GM19438 (cell line): ENCODE measurements around the gene CEP112.
"Not testable (repeated sequence)": the region's sequence is repeated elsewhere in the genome, so short reads cannot be mapped to it uniquely, and the experiment has no call there.

Source experiments
- ATAC-seq: cut with Tn5 transposase; IDR thresholded peaks from one replicate; pipeline ENCODE4 v1.9.1; 2021; ENCODE audit warnings: low read depth; ENCODE audit not compliant: unreplicated experiment

The CEP112 gene

DNA sequence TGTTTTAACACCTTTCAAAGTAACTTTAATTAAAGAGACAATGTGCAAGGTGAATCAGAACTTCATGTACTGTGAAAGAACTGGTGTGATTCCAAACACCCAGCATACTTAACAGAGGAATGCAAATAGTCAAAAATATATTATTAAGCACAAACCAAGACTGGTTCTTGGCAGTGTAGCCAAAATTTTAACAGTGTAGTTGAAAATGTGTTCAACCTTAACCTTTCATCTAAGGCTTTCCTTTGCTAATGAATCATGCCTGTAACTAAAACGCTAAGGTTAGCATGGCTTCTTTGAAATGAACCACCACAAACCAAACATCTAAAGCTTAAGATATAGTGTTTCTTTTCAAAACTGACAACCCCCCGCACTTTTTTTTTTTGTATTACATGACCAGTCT is 484.2 kb downstream of the CEP112 start:
- ATAC-seq = no peak

DNA sequence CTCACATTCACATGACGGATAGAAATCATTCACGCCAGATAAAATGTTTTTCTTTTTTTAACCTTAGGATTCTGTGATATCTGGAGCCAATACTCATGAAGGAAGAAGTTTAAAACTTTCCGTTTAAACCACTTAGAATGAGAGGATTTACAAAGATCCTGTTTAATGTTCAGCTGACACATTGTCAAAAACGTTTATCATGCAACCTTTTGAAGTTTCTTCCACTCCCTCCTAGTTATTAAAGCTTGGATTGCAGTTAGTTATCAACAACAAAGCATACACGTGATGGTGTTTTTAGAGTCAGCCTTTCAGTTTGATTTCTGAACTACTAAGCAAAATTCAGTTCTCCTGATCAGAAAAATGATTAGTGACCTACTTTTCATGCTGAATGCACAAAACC is 487.2 kb downstream of the CEP112 start:
- ATAC-seq = no peak

DNA sequence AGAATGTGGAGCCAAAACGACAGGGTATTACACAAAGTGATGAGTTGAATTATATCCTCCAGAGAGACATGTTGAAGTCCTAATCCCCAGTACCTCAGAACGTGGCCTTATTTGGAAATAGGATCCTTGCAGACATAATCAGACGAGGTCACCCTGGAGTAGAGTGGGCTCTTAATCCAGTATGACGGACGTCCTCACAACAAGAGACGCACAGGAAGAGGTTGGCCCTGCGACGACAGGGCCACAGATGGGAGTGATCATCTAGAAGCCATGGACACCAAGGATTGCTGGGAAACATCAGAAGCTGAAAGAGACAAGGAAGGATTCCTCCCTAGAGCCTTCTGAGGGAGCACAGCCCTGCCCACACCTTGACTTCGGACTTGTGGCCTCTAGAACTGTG is 488.0 kb downstream of the CEP112 start:
- no peak for ATAC-seq

DNA sequence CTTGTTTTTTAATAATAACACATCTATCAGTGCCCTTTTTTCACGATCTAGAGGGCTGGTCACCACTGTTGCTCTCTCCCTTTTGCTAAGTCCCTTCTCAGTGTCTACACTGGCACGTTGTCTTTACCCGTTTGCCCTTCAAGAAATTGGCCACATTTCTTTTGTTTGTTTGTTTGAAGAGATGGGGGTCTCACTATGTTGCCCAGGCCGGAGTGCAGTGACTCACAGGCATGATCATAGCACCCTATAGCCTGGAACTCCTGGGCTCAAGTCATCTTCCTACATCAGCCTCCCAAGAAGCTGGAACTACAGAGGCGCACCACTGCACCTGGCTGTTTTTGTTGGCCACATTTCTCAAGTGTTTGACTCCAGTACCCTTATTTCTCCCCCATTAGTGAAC is 492.5 kb downstream of the CEP112 start:
- ATAC-seq = no peak

DNA sequence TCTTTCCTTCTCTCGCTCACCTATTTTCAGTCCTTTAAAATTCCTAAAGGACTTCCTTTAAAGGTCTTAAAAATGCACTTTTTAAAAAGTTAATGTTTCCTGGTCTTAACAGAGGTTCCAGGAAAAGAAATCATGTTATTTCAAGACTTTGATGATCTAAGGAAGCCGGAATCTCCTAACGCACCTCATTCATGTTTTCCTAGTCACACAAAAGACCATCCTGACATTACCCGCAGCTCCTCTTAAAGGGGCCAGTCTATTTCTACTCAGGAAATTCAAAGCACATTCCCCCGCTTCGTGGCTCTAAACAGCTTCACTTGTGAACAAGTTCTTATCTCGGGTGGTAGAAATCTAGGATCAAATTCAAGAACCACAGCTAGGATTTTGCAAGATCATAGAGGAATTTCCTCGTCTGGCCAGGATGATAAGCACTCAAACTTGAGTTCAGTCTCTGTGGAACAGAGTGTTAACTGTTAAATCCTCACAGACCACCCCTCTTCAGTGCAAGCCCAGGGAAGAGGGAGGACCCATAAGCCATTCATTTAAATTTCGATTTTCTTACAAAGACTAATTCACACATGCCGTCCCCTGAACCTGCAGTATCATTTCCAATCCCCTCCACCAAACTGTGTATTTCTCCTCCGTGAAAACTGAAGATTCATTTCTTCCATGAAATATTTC is 493.4 kb downstream of the CEP112 start:
- ATAC-seq = no peak

DNA sequence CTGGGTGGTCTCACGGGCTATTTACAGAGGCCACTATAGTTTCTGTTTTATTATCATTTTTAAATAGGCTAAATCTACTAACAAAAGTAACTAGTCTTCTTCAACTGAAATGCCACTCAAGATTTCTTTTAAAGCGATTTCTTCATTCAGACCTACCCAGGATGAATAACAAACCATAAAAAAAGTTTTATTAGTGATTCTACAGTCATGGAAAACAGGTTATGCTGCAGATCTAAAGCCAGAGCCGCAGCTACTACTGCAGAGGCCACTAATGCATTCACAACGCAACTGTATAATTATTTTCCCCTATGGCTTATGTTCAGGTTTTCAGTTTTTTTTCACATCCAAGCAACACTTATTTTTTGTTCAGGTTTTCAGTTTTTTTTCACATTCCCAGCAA is 494.3 kb downstream of the CEP112 start:
- ATAC-seq = no peak

DNA sequence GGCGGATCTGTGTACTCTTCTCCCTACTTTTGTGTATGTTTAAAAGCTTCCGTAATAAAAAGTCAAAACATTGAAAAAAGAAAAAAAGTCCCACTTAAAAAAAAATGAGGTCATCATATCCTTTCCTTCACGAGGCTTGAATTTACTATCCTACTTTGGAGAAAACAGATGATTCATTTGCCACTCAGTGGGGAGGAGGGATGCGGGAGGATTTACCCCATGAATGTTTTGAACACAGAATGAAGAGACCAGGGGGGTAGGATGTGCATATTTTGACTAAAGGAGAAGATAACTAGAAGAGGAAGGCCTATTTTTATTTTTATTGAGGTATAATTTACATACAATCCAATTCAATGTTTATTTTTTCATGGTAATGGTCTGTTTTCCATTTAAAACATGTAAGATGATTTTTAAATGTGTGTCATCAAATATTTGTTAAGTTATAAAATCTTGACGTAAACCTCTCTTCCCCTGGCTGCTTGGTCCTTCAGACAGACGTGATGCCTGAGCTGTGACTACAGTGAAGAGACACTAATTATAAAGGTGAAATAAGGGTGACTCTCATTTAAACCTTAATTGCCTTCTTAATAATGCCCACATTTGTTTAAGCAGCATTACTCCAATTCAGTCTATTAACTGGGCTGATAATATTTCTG is 495.1 kb downstream of the CEP112 start:
- no peak for ATAC-seq

DNA sequence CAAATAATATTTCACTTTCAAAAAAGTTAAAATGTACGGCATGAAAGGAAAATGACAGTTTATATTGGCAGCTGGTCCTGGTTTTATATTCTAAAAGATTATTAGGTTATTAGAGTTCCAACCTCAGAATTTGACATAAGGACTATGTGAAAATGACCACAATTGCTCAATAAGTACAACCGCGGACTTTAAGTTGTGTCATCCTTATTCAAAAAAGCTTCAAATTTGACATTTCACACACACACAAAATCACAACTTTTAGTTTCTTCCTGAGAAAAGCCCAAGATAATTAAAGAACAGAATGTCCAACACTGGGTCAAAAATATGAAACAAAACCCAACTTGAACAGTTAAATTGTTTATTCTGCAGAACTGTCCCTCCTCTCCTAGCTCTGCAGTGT is 497.3 kb downstream of the CEP112 start:
- no peak for ATAC-seq

DNA sequence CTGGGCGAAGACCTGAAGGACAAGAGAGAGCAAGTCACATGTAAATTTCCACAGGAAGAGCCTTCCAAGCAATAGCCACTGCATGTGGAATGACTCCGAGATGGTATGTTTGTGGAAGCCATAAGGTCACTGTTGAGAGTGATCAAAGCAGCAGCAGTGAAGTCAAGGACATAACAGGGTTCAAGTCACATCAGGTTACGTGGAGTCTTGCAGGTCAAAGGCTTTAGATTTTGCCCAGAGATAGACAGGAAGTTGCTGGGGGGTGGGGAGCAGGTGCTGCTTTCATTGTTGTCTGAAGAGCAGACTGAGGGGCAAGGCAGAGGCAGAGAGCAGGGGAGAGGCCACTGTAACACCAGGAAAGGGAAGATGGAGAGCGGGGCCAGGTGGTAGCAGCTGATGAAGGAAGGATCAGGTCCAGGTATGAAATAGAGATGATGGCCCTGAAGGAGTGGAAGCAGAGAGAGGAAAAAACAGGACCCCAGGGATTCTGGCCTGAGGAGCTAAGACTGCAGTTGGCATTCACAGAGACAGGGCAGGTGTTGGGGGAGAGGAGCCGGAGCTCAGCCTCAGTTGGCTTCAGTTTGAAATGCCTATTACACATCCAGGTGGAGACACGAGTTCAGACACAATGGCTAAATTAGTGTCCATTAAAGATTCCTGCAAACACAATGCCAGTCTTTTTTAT is 501.2 kb downstream of the CEP112 start:
- no peak for ATAC-seq

DNA sequence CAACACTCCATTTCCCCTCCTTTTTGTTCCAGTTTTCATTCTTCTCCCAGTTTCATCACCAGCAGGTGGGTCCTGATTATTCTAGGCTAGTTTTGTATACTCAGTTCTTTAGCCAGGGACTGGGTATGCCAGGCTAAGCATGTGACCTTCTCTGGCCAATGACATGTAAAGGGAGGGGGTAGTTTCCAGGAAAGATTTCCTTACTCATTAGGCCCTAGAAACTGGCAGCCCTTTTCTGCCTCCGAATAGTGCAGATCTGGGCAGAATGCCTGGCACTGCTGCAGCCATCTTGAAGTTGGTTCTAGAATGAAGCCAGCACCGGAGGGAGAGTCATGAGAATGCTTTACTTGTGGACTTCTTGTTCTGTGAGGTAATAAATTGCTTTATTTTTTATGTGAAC is 503.6 kb downstream of the CEP112 start:
- ATAC-seq = no peak

DNA sequence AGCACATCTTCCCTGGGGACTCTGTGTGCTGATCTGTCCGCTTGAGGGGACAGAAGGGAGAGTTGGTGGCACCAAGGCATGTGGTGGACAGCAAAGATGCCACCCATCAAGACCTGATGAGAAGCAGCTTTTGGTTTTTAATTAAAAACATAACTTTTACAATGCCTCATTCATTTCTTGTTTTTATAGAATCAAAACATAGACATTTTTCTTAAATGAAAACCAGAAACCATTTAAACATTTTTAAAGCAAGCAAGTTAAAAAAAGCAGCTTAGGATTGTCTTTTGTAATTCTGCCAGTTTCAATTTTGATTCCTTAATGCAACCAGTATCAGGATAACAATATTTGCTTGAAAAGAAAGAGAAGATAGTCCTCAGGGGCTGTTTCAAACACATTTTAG is 506.8 kb downstream of the CEP112 start:
- no peak for ATAC-seq

DNA sequence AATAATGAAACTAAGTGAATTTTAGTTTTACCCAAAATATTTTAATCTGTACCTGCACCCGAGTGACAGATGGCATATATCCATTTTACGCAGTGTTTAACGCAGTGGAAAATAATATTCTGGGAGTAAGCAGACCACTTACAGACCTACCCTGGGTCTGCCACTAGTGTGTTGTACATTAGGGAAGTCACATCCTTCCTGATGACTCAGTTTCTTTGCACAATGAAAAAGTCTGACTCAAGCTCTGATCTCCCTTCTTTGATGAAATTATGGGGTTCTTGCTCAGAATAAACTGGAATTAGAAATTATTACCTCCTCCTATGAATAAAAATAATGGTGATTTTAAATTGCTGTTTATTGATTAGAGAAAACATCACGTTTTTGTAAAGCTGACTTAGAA is 507.3 kb downstream of the CEP112 start:
- no peak for ATAC-seq

DNA sequence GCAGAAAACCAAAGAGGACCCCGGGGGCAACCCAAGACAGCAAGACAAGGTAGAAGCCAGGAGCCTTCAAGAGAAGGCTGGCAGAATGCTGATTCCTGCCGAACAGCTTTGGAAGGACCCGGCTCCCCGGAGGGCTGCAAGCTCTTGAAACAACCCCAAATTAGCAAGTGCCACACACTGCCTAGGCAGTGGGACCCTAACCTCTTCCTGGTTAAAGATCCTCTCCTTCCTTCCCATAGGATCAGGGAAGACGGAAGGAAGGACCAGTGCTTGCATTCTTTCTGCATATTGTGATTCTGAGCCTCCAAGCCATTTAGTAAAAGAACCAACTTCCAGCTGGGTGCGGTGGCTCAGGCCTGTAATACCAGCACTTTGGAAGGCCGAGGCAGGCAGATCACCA is 508.5 kb downstream of the CEP112 start:
- ATAC-seq = no peak

DNA sequence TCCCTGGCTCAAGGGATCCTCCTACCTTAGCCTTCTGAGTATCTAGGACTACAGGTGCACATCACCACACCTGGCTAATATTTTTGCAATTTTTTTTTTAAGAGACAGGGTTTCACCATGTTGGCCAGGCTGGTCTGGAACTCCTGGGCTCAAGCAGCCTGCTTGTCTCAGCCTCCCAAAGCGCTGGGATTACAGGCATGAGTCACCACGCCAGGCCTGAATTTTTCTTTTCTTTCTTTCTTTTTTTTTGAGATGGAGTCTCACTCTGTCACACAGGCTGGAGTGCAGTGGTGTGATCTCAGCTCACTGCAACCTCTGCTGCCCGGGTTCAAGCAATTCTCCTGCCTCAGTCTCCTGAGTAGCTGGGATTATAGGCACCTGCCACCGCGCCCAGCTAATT is 510.2 kb downstream of the CEP112 start:
- not testable (repeated sequence) for ATAC-seq

DNA sequence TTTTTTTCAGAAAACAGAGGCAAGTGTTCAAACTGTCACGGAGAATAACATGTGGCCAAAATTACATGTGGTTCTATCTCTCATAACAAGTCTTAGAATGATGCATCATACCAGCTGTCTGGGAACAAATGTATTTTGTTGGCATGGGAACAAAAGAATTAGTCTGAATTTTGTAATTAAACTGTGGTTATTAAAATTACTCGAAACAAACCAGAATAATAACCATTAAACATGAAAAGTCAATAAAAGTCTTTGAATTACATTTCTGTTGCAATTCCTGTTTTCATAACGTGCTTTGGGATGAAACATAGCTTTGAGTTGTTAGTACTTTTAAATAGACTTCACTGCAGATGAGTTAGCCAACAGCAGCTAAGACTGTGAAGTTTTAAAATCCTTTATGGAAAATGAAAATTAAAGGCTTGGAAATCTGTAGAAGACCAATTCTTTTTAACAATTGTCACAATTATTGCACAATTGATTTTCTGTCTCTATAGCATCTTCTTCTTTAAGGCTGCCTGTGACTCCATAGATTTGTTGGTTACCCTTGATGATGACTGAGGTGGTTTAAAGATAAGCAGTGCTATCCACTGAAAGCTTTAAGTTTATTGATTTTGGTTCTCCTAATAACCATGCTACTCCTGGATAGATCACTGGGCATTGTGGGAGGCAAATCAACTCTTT is 512.6 kb downstream of the CEP112 start:
- no peak for ATAC-seq

DNA sequence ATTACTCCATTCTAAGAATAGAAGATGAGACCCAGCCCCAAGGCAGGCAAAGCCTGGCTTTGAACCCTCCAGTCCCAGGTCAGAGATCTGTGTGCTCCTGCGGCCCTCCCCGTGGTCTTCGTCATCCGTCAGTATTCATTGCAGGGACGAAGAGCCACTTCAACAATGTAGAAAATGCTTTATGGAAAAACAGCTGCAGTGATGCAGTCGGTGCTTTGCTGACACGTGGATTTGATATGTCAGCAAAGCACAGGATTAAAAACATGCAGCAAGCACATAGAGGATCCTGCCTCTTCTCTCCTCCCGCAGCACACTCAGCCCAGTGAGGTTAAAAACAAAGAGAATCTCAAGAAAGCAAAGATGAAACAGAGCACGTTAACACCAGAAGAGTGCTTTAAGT is 513.4 kb downstream of the CEP112 start:
- no peak for ATAC-seq

DNA sequence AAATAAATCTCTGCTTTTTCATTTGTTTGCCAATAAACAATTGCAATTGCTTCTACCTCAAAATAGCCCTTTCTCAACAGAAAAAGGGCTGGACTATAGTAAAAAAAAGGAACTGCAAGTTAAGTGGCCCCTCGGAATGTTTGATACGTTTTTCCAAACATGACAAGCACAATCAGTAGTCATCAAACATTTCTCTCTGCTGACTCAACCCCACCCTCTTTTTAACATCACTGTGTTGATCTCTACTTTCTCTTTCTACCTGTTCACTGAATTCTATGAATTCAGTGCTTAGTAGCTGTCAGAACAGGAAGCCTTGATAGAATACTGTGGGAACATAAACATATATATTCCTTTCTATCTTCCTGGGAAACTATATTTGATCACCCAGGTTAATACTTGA is 514.0 kb downstream of the CEP112 start:
- no peak for ATAC-seq

DNA sequence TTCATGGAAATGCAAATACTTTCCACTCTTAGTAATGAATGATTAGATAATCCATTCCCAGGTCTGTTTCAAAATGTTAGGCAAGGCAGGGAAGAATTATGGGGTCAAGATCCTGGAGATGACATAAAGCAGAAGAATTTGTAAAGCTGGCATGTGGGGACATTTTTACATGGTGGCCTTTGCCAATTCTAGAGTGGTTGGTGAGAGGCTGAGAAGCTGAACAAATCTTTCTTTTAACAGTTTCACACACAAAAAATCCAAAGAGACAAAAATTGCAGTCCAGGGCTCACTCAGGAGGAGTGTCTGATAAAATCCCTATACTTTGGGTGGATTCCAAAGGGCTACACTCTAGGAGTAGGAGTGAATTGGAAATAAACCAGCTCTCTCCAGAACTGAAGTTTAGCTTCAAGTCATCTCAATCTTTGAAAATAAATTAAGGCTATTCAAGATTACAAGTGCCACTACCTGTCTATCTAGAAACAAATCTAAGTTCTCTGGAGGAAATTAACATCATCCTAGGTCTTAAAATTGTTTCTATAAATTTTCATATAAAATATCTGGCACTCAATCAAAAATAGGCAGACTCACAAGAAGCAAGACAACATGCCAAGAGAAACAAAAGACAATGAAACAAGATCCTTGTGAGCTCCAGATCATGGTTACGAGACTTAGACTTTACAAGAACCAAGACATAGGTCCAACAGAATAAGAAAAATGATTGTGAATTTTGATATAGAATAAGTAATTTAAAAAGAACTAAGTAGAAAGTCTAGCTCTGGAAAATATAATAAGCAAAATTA is 517.5 kb downstream of the CEP112 start:
- no peak for ATAC-seq

DNA sequence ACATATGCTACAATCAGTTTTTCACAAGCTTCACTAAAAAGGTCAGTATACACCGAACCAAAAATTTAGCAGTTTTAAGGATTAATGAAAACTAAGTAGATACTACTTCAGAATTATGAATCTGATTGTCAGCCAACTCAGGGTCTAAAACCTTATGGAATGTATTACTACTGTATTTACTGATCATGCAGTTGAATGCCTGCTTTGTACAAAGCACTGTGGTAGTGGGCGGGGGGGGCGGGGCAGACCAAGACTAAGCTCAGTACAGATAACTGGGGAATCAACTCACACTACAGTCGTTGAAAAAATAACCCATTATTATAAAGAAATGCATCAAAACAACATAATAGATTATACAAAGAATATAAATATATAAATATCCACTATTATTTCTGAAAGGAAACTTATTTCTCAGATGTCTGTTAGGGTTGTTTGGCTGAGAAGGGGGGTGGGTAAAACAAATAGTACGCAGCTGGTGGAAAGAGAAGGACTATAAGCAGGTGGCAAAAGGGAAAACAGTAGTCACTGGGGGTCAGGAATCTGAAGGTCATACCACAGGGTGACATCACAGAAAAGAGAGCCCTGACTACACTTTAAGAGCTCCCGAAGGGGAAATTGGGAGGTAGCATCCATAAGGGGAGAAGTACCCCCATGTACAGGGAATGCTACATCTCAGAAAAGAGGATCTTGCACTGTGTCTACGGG is 521.1 kb downstream of the CEP112 start:
- no peak for ATAC-seq

DNA sequence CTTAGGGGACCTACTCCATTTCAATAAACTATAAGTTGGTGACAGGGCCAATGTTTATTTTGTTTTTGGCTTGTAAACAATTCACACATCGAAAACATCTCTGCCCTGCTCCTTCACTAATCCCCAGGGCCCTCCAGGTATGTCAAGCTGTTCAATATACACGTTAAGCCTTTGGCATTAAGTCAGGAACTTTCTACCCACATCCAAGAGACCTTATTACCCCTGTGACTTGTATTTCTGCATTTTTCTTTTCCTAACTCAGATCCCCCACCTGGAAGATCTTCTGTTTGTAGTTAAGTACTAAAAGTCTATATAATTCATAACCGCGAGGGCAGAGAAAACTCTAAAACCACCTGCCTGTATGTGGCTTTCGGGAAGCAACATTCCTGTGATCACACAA is 523.7 kb downstream of the CEP112 start:
- no peak for ATAC-seq
